NCI-H2227 (cell line): Measurements from ENCODE around the gene ST8SIA4.

Experiments used
- DNase-seq: peaks from one replicate; lab custom pipeline; 2025; ENCODE audit not compliant: unreplicated experiment; lab: John Stamatoyannopoulos, UW

Gene ST8SIA4

GRCh38 chr5:100832252-100833230 lies 70.5 kb downstream of the ST8SIA4 start:
- DNase-seq, result no peak

- no peak for DNase-seq
These were observed 74.2 kb downstream of the ST8SIA4 start for GRCh38 chr5:100828898-100829356.

- no peak for DNase-seq
These were observed 74.8 kb downstream of the ST8SIA4 start for GRCh38 chr5:100828071-100828897.

GRCh38 chr5:100827481-100827889 lies 75.6 kb downstream of the ST8SIA4 start:
- no peak for DNase-seq

GRCh38 chr5:100826133-100826532 lies 76.9 kb downstream of the ST8SIA4 start:
- no peak for DNase-seq

- DNase-seq, result no peak
These were observed 78.4 kb downstream of the ST8SIA4 start for GRCh38 chr5:100824635-100825034.

GRCh38 chr5:100823812-100824211 lies 79.3 kb downstream of the ST8SIA4 start:
- DNase-seq, result no peak

- no peak for DNase-seq
These were observed 81.3 kb downstream of the ST8SIA4 start for GRCh38 chr5:100821751-100822150.

- DNase-seq, result no peak
These were observed 84.7 kb downstream of the ST8SIA4 start for GRCh38 chr5:100818340-100818739.

GRCh38 chr5:100803397-100803796 lies 99.7 kb downstream of the ST8SIA4 start:
- no peak for DNase-seq

GRCh38 chr5:100802208-100802607 lies 100.9 kb downstream of the ST8SIA4 start:
- no peak for DNase-seq

- no peak for DNase-seq
These were observed 102.5 kb downstream of the ST8SIA4 start for GRCh38 chr5:100800562-100800961.

- no peak for DNase-seq
These were observed 103.9 kb downstream of the ST8SIA4 start for GRCh38 chr5:100799166-100799565.

GRCh38 chr5:100797861-100798260 lies 105.2 kb downstream of the ST8SIA4 start:
- DNase-seq, result no peak

GRCh38 chr5:100796851-100797250 lies 106.2 kb downstream of the ST8SIA4 start:
- DNase-seq, result no peak

GRCh38 chr5:100794844-100795243 lies 108.2 kb downstream of the ST8SIA4 start:
- DNase-seq, result no peak

GRCh38 chr5:100794218-100794617 lies 108.9 kb downstream of the ST8SIA4 start:
- DNase-seq, result no peak

GRCh38 chr5:100792781-100793180 lies 110.3 kb downstream of the ST8SIA4 start:
- no peak for DNase-seq

GRCh38 chr5:100791391-100791790 lies 111.7 kb downstream of the ST8SIA4 start:
- DNase-seq, result no peak

GRCh38 chr5:100790951-100791350 lies 112.1 kb downstream of the ST8SIA4 start:
- DNase-seq, result no peak

- no peak for DNase-seq
These were observed 112.9 kb downstream of the ST8SIA4 start for GRCh38 chr5:100790170-100790665.
